Skeletal muscle satellite cell (primary cell): ENCODE data around the gene CSNK1G3.
"Not testable (repeated sequence)": the region's sequence is repeated elsewhere in the genome, so short reads cannot be mapped to it uniquely, and the experiment has no call there.

Experiments used
- H3K27me3 ChIP-seq: 2 replicates; pipeline ENCODE4 v1.7.0; 2013; ENCODE audit warnings: low read length; ENCODE audit not compliant: control insufficient read depth, insufficient read depth
- H3K36me3 ChIP-seq: 2 replicates; pipeline ENCODE4 v1.7.0; 2013; ENCODE audit warnings: mild to moderate bottlenecking, control low read depth, low read length; ENCODE audit not compliant: insufficient read depth
- H3K4me1 ChIP-seq: 2 replicates; pipeline ENCODE4 v1.7.0; 2013; ENCODE audit warnings: low read length; ENCODE audit not compliant: control insufficient read depth, insufficient read depth
- H3K4me2 ChIP-seq: 2 replicates; pipeline ENCODE4 v1.7.0; 2013; ENCODE audit warnings: mild to moderate bottlenecking, low read length
- H3K4me3 ChIP-seq: 2 replicates; pipeline ENCODE4 v1.7.0; 2013; ENCODE audit warnings: low read length
- H3K9ac ChIP-seq: 2 replicates; pipeline ENCODE4 v1.7.0; 2013; ENCODE audit warnings: mild to moderate bottlenecking, low read depth, low read length, moderate library complexity
- H3K9me3 ChIP-seq: replicated peaks from 2 replicates; pipeline ENCODE4 v1.7.0; 2013; ENCODE audit warnings: mild to moderate bottlenecking, control low read depth, low read length

The CSNK1G3 gene

GRCh38 chr5:123486951-123487655 is 24.9 kb upstream of the CSNK1G3 start:
- Histone ChIP-seq H3K9ac (peak overlapping the region; percentile 12), H3K4me1 (peaks cover 27% of the 10 kb centered on the region), H3K9me3 (no peaks in the 10 kb centered on the region), H3K4me2 (peak overlapping the region; percentile 59), H3K36me3 (no peaks in the 10 kb centered on the region), H3K4me3 (peak overlapping the region; percentile 26), H3K27me3 (no peaks in the 10 kb centered on the region)

- Histone ChIP-seq H3K4me2 (no peak overlapping the region), H3K9ac (no peak overlapping the region), H3K36me3 (no peaks in the 10 kb centered on the region), H3K4me3 (no peak overlapping the region), H3K9me3 (no peaks in the 10 kb centered on the region), H3K4me1 (peaks cover 15% of the 10 kb centered on the region), H3K27me3 (no peaks in the 10 kb centered on the region)
Measured at GRCh38 chr5:123490974-123491373, 21.0 kb upstream of the CSNK1G3 start.

GRCh38 chr5:123495211-123495610 is 16.8 kb upstream of the CSNK1G3 start:
- H3K4me2 ChIP-seq, H3K9me3 ChIP-seq, H3K36me3 ChIP-seq, H3K4me3 ChIP-seq, H3K27me3 ChIP-seq, H3K9ac ChIP-seq: not testable (repeated sequence)
- peaks cover 12% of the 10 kb centered on the region for H3K4me1 ChIP-seq

GRCh38 chr5:123496892-123497291 is 15.1 kb upstream of the CSNK1G3 start:
- H3K4me1 ChIP-seq, result peaks cover 16% of the 10 kb centered on the region
- H3K9me3 ChIP-seq, result no peaks in the 10 kb centered on the region
- no peaks in the 10 kb centered on the region for H3K27me3 ChIP-seq
- H3K4me2 ChIP-seq, result no peak overlapping the region
- H3K9ac ChIP-seq, result no peak overlapping the region
- H3K36me3 ChIP-seq, result no peaks in the 10 kb centered on the region
- H3K4me3 ChIP-seq, result no peak overlapping the region

GRCh38 chr5:123500471-123500870 is 11.5 kb upstream of the CSNK1G3 start:
- Histone ChIP-seq H3K36me3 (no peaks in the 10 kb centered on the region), H3K9ac (no peak overlapping the region), H3K4me3 (no peak overlapping the region), H3K27me3 (no peaks in the 10 kb centered on the region), H3K4me2 (no peak overlapping the region), H3K9me3 (no peaks in the 10 kb centered on the region), H3K4me1 (peaks cover 16% of the 10 kb centered on the region)

GRCh38 chr5:123502120-123502519 is 9.9 kb upstream of the CSNK1G3 start:
- H3K4me2 ChIP-seq, result no peak overlapping the region
- H3K4me3 ChIP-seq, result no peak overlapping the region
- no peaks in the 10 kb centered on the region for H3K27me3 ChIP-seq
- no peaks in the 10 kb centered on the region for H3K36me3 ChIP-seq
- no peak overlapping the region for H3K9ac ChIP-seq
- H3K4me1 ChIP-seq, result peaks cover 4% of the 10 kb centered on the region
- no peaks in the 10 kb centered on the region for H3K9me3 ChIP-seq

GRCh38 chr5:123503299-123503698 is 8.7 kb upstream of the CSNK1G3 start:
- no peaks in the 10 kb centered on the region for H3K9me3 ChIP-seq
- no peak overlapping the region for H3K4me3 ChIP-seq
- H3K9ac ChIP-seq, result no peak overlapping the region
- H3K4me1 ChIP-seq, result peaks cover 4% of the 10 kb centered on the region
- H3K36me3 ChIP-seq, result no peaks in the 10 kb centered on the region
- no peak overlapping the region for H3K4me2 ChIP-seq
- H3K27me3 ChIP-seq, result no peaks in the 10 kb centered on the region

- no peaks in the 10 kb centered on the region for H3K36me3 ChIP-seq
- no peak overlapping the region for H3K9ac ChIP-seq
- H3K4me3 ChIP-seq, result no peak overlapping the region
- no peaks in the 10 kb centered on the region for H3K27me3 ChIP-seq
- peaks cover 4% of the 10 kb centered on the region for H3K4me1 ChIP-seq
- no peaks in the 10 kb centered on the region for H3K9me3 ChIP-seq
- H3K4me2 ChIP-seq, result no peak overlapping the region
Measured at GRCh38 chr5:123505633-123506032, 6.3 kb upstream of the CSNK1G3 start.

GRCh38 chr5:123508441-123508840 is 3.5 kb upstream of the CSNK1G3 start:
- Histone ChIP-seq H3K4me1 (peaks cover 9% of the 10 kb centered on the region), H3K4me2 (no peak overlapping the region), H3K36me3 (no peaks in the 10 kb centered on the region), H3K9me3 (no peaks in the 10 kb centered on the region), H3K4me3 (no peak overlapping the region), H3K27me3 (no peaks in the 10 kb centered on the region), H3K9ac (no peak overlapping the region)

- H3K4me3 ChIP-seq, result peak overlapping the region; percentile 91
Measured at GRCh38 chr5:123511290-123511647, 708 bp upstream of the CSNK1G3 start.

GRCh38 chr5:123512611-123513461 is 859 bp downstream of the CSNK1G3 start:
- Histone ChIP-seq H3K36me3 (no peaks in the 10 kb centered on the region), H3K9me3 (no peaks in the 10 kb centered on the region)

More at GRCh38 chr5:123511290-123511647, 708 bp upstream of the CSNK1G3 start:
- no peaks in the 10 kb centered on the region for H3K9me3 ChIP-seq
- no peaks in the 10 kb centered on the region for H3K36me3 ChIP-seq
- peak overlapping the region; percentile 78 for H3K9ac ChIP-seq
- no peaks in the 10 kb centered on the region for H3K27me3 ChIP-seq
- H3K4me2 ChIP-seq, result peak overlapping the region; percentile 80
- peaks cover 23% of the 10 kb centered on the region for H3K4me1 ChIP-seq

More at GRCh38 chr5:123512611-123513461, 859 bp downstream of the CSNK1G3 start:
- Histone ChIP-seq H3K4me2 (peak overlapping the region; percentile 80), H3K4me1 (peaks cover 23% of the 10 kb centered on the region), H3K27me3 (no peaks in the 10 kb centered on the region), H3K4me3 (peak overlapping the region; percentile 91), H3K9ac (peak overlapping the region; percentile 89)
